HL-60 (cell line): Measurements from ENCODE around the gene CACNA1I.

Source experiments
- DNase-seq, 2 experiments: peaks; one replicate each; pipeline ENCODE4 v3.0.0-alpha.2; 2010 to 2020; ENCODE audit warnings: low read depth in 1 of 2, low spot score in 1 of 2
- H3K27ac ChIP-seq: fragments of 250-450 bp; sonication (Bioruptor Pico); replicated peaks from 2 replicates; pipeline ENCODE4 v1.5.1; 2020; ENCODE audit warnings: mild to moderate bottlenecking, moderate library complexity
- H3K27me3 ChIP-seq: fragments of 250-450 bp; sonication (Bioruptor Pico); 2 replicates; pipeline ENCODE4 v1.5.1; 2021; ENCODE audit warnings: mild to moderate bottlenecking, moderate library complexity; ENCODE audit not compliant: insufficient read depth, poor library complexity, severe bottlenecking
- H3K4me3 ChIP-seq: replicated peaks from 2 replicates; pipeline ENCODE4 v1.5.1; 2011; ENCODE audit warnings: mild to moderate bottlenecking, control low read depth, low read length; ENCODE audit not compliant: insufficient read depth
- CTCF ChIP-seq: IDR thresholded peaks from one replicate; pipeline ENCODE4 v1.5.1; 2011; ENCODE audit warnings: low read length, control low read depth, inconsistent platforms; ENCODE audit not compliant: insufficient read depth
- GABPA ChIP-seq: IDR thresholded peaks from 2 replicates; pipeline ENCODE4 v1.6.1; 2012; ENCODE audit warnings: low read depth
- POLR2AphosphoS5 ChIP-seq: IDR thresholded peaks from 2 replicates; pipeline ENCODE4 v1.6.1; 2012; ENCODE audit warnings: low read depth
- REST ChIP-seq: IDR thresholded peaks from 2 replicates; pipeline ENCODE4 v1.6.1; 2012; ENCODE audit warnings: low read depth; ENCODE audit not compliant: insufficient replicate concordance
- SPI1 ChIP-seq: IDR thresholded peaks from 2 replicates; pipeline ENCODE4 v1.6.1; 2012; ENCODE audit warnings: low read depth, mild to moderate bottlenecking, borderline replicate concordance

The CACNA1I gene

GRCh38 chr22:39658367-39658766 lies 87.8 kb downstream of the CACNA1I start:
- TF ChIP-seq GABPA, result no peak
- TF ChIP-seq CTCF, result no peak
- no peak for TF ChIP-seq POLR2AphosphoS5
- no peak for TF ChIP-seq REST
- no peak for TF ChIP-seq SPI1
- Histone ChIP-seq H3K27ac (no peak overlapping the region), H3K27me3 (peaks cover 22% of the 10 kb centered on the region), H3K4me3 (no peak overlapping the region)
- peak in 1 of 2 experiments; percentile 5 for DNase-seq

- Histone ChIP-seq H3K4me3 (no peak overlapping the region), H3K27ac (no peak overlapping the region), H3K27me3 (peaks cover 27% of the 10 kb centered on the region)
- no peak for DNase-seq
- TF ChIP-seq GABPA (no peak), SPI1 (no peak), CTCF (no peak), REST (no peak), POLR2AphosphoS5 (no peak)
Measured at GRCh38 chr22:39658806-39659463, 88.4 kb downstream of the CACNA1I start.

GRCh38 chr22:39661501-39661841 lies 90.9 kb downstream of the CACNA1I start:
- H3K27me3 ChIP-seq, result peaks cover 31% of the 10 kb centered on the region
- TF ChIP-seq CTCF, result no peak
- TF ChIP-seq REST, result no peak
- TF ChIP-seq SPI1, result no peak
- TF ChIP-seq POLR2AphosphoS5, result no peak
- TF ChIP-seq GABPA, result no peak
- H3K27ac ChIP-seq, result no peak overlapping the region
- H3K4me3 ChIP-seq, result no peak overlapping the region
- DNase-seq, result no peak
